Measurements from ENCODE around the gene OR7G1.

Gene OR7G1

GRCh38 chr19:9115307-9115813, at the start of gene OR7G1:
Gene OR7G1, minus strand, starts transcription at chr19:9115763. Its CDS starts 0 bp downstream, at chr19:9115763.
- DNase-seq: no peak

- no peak for DNase-seq
Measured at GRCh38 chr19:9165261-9165660, 49.7 kb upstream of the OR7G1 start.

- DNase-seq: no peak
Measured at GRCh38 chr19:9161427-9161826, 45.9 kb upstream of the OR7G1 start.

GRCh38 chr19:9159891-9160290, 44.3 kb upstream of the OR7G1 start:
- no peak for DNase-seq

- no peak for DNase-seq
Measured at GRCh38 chr19:9156304-9156703, 40.7 kb upstream of the OR7G1 start.

- no peak for DNase-seq
Measured at GRCh38 chr19:9155591-9155990, 40.0 kb upstream of the OR7G1 start.

- DNase-seq: peak; percentile 11
Measured at GRCh38 chr19:9151367-9151766, 35.8 kb upstream of the OR7G1 start.

- no peak for DNase-seq
Measured at GRCh38 chr19:9150650-9151049, 35.1 kb upstream of the OR7G1 start.

- no peak for DNase-seq
Measured at GRCh38 chr19:9149997-9150396, 34.4 kb upstream of the OR7G1 start.

- no peak for DNase-seq
Measured at GRCh38 chr19:9148697-9149096, 33.1 kb upstream of the OR7G1 start.

GRCh38 chr19:9146882-9147281, 31.3 kb upstream of the OR7G1 start:
- DNase-seq: no peak

- DNase-seq: no peak
Measured at GRCh38 chr19:9144920-9145319, 29.4 kb upstream of the OR7G1 start.

GRCh38 chr19:9140159-9140874, 24.8 kb upstream of the OR7G1 start, which contains the start of gene ZNF317:
Gene ZNF317, plus strand, starts transcription at chr19:9140397. Its CDS starts 15,620 bp downstream, at chr19:9156017.
- DNase-seq: peak; percentile 93

GRCh38 chr19:9139609-9140158, 24.1 kb upstream of the OR7G1 start:
- DNase-seq: no peak

GRCh38 chr19:9132422-9132821, 16.9 kb upstream of the OR7G1 start:
- DNase-seq: no peak

- DNase-seq: no peak
Measured at GRCh38 chr19:9130965-9131364, 15.4 kb upstream of the OR7G1 start.

GRCh38 chr19:9128171-9128570, 12.6 kb upstream of the OR7G1 start:
- DNase-seq: no peak

GRCh38 chr19:9126900-9127405, 11.4 kb upstream of the OR7G1 start, which contains the start of gene OR7G3:
Gene OR7G3, minus strand, starts transcription at chr19:9126950. Its CDS starts 0 bp downstream, at chr19:9126950.
- DNase-seq: no peak

GRCh38 chr19:9116547-9116946, 984 bp upstream of the OR7G1 start:
- no peak for DNase-seq

GRCh38 chr19:9109959-9110358, 5.6 kb downstream of the OR7G1 start:
- no peak for DNase-seq

- no peak for DNase-seq
Measured at GRCh38 chr19:9107375-9107774, 8.2 kb downstream of the OR7G1 start, which contains the start of gene OR7G2. Gene OR7G2, minus strand, starts transcription at chr19:9107475. Its CDS starts 4,232 bp downstream, at chr19:9103243.

GRCh38 chr19:9086761-9087160, 28.8 kb downstream of the OR7G1 start, which contains the start of gene OR1M1:
Gene OR1M1, plus strand, starts transcription at chr19:9087061. Its CDS starts 6,184 bp downstream, at chr19:9093245.
- no peak for DNase-seq

GRCh38 chr19:9078651-9079050, 36.9 kb downstream of the OR7G1 start:
- no peak for DNase-seq

- DNase-seq: no peak
Measured at GRCh38 chr19:9076901-9077300, 38.7 kb downstream of the OR7G1 start.

Data from CD4-positive, alpha-beta T cell treated with Interleukin-10 for 1 hour (primary cell).